Sigmoid colon (tissue), 4 donors: ENCODE measurements around the gene NR2F1-AS1.

Experiments used
- POLR2A ChIP-seq, 2 donors: fragments of 450-650 bp; IDR thresholded peaks; one replicate each; pipeline ENCODE4 v1.6.1; 2016; ENCODE audit warnings: antibody characterized with exemption in 2 of 2, mild to moderate bottlenecking in 2 of 2, moderate library complexity in 2 of 2
- POLR2AphosphoS5 ChIP-seq, 4 donors: sonication (generic); formaldehyde crosslinking; IDR thresholded peaks; one replicate each; pipeline ENCODE4 v1.6.1; 2017; ENCODE audit warnings: antibody characterized with exemption in 4 of 4
- TF ChIP-seq, protein P1 (sequence below), 4 experiments: fragments of 450-650 bp in 3 of 4; fragments of 200-600 bp in 1 of 4; IDR thresholded peaks; one replicate each; pipeline ENCODE4 v1.5.1; 2016 to 2019; ENCODE audit warnings: antibody characterized with exemption in 4 of 4, mild to moderate bottlenecking in 3 of 4, moderate library complexity in 2 of 4

DNA sequence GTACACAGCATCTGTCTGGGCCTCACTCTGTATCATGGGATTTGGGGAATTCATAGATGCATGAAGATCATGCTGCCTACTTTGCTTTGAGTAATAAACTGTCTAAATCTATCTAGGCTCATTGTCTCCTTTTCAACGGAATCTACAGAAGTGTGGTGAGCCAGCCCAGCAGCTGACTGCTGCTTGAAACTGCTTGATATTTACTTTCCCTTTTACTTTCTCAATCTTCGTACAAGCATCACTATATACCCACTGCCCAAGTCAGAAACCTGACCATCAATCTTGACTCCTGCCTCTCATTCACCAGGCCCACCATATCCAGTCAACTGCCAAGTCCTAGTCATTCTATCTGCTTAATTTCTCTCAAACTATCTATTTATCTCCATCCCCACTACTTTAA lies 142.9 kb downstream of the NR2F1-AS1 start:
- TF ChIP-seq, protein P1, sequence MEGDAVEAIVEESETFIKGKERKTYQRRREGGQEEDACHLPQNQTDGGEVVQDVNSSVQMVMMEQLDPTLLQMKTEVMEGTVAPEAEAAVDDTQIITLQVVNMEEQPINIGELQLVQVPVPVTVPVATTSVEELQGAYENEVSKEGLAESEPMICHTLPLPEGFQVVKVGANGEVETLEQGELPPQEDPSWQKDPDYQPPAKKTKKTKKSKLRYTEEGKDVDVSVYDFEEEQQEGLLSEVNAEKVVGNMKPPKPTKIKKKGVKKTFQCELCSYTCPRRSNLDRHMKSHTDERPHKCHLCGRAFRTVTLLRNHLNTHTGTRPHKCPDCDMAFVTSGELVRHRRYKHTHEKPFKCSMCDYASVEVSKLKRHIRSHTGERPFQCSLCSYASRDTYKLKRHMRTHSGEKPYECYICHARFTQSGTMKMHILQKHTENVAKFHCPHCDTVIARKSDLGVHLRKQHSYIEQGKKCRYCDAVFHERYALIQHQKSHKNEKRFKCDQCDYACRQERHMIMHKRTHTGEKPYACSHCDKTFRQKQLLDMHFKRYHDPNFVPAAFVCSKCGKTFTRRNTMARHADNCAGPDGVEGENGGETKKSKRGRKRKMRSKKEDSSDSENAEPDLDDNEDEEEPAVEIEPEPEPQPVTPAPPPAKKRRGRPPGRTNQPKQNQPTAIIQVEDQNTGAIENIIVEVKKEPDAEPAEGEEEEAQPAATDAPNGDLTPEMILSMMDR (IDR thresholded peaks at IDR 0.05), result no peak
- TF ChIP-seq POLR2A (IDR thresholded peaks at IDR 0.05), result no peak
- no peak for TF ChIP-seq POLR2AphosphoS5 (IDR thresholded peaks at IDR 0.05)
